GM11168 (cell line): Measurements from ENCODE around the gene WBP2.

Source experiments
- in situ Hi-C: fragments of 300-500 bp; cut with MboI; formaldehyde crosslinking; loops from one replicate; pipeline ENCODE4 v1.12.0; 2022; ENCODE audit warnings: low sequenced_read_pairs; ENCODE audit not compliant: unreplicated experiment

The WBP2 gene

GRCh38 chr17:75832164-75832651, 22.9 kb downstream of the WBP2 start:
- in situ Hi-C loops: no loop called here

GRCh38 chr17:75831032-75831571, 24.0 kb downstream of the WBP2 start:
- in situ Hi-C loops: no loop called here

GRCh38 chr17:75830164-75831031, 24.7 kb downstream of the WBP2 start:
- in situ Hi-C loops: no loop called here

GRCh38 chr17:75829747-75830146, 25.4 kb downstream of the WBP2 start:
- in situ Hi-C loops: no loop called here

GRCh38 chr17:75828741-75829140, 26.4 kb downstream of the WBP2 start:
- in situ Hi-C loops: no loop called here

- in situ Hi-C loops: no loop called here
Measured at GRCh38 chr17:75828076-75828400, 27.1 kb downstream of the WBP2 start.

GRCh38 chr17:75827308-75828075, 27.6 kb downstream of the WBP2 start:
- in situ Hi-C loops: no loop called here

GRCh38 chr17:75826561-75827307, 28.4 kb downstream of the WBP2 start:
- in situ Hi-C loops: no loop called here

- in situ Hi-C loops: no loop called here
Measured at GRCh38 chr17:75825748-75826370, 29.3 kb downstream of the WBP2 start.

- in situ Hi-C loops: no loop called here
Measured at GRCh38 chr17:75825149-75825552, 30.0 kb downstream of the WBP2 start.

GRCh38 chr17:75824666-75825065, 30.5 kb downstream of the WBP2 start:
- in situ Hi-C loops: no loop called here

GRCh38 chr17:75824050-75824552, 31.0 kb downstream of the WBP2 start:
- in situ Hi-C loops: no loop called here

- in situ Hi-C loops: no loop called here
Measured at GRCh38 chr17:75823257-75824041, 31.7 kb downstream of the WBP2 start.

GRCh38 chr17:75822800-75823166, 32.4 kb downstream of the WBP2 start:
- in situ Hi-C loops: no loop called here

- in situ Hi-C loops: no loop called here
Measured at GRCh38 chr17:75822119-75822799, 32.9 kb downstream of the WBP2 start.

- in situ Hi-C loops: no loop called here
Measured at GRCh38 chr17:75821552-75821951, 33.6 kb downstream of the WBP2 start.

GRCh38 chr17:75820094-75821080, 34.7 kb downstream of the WBP2 start:
- in situ Hi-C loops: no loop called here
